IPS DF 19.7 (cell line): ENCODE data around the gene RAB43.

Experiments
- DNase-seq: peaks from one replicate; pipeline ENCODE4 v3.0.0-alpha.2; 2013; ENCODE audit warnings: low read depth, low spot score

The RAB43 gene

DNA sequence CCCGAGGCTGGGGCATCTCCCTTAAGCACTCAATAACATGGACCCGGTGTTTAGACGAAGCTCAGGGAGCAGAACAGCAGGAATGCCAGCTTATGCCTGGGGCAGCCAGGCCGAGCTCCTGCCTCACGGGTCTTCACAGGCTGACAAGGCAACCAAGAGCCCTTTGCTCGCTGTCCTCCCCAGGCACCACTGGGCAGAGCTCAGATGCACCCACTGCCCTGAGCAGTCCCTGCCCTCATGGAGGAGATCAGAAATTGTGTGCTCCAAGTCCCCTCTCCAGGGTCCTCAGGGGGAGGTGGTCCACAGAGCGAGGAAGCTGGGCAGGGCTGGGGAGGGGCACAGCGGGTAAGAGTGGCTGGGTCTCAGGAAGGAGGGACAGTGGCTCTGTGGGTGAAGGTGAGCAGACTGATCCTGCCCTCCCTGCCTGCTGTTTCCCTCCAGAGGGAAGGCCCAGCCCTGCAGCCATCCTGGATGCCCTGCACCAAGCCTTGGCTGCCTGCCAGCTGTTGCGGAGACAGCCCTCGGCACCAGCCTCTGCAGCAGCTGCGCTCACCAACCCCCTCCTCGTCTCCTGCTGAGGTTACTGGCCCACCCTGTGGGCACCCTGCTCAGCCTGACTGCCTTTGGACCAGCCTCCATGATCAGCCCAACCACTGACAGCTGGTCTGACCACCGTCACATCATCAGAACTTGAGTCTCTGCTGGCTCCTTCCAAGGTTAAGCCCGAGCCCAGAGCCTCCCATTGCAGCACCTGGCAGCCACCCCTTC is 82.1 kb downstream of the RAB43 start:
- DNase-seq = no peak

- no peak for DNase-seq
Observed at GRCh38 chr3:129038121-129038855, 83.3 kb downstream of the RAB43 start.
